ENCODE results near the gene HAPLN3.

HAPLN3 gene

DNA sequence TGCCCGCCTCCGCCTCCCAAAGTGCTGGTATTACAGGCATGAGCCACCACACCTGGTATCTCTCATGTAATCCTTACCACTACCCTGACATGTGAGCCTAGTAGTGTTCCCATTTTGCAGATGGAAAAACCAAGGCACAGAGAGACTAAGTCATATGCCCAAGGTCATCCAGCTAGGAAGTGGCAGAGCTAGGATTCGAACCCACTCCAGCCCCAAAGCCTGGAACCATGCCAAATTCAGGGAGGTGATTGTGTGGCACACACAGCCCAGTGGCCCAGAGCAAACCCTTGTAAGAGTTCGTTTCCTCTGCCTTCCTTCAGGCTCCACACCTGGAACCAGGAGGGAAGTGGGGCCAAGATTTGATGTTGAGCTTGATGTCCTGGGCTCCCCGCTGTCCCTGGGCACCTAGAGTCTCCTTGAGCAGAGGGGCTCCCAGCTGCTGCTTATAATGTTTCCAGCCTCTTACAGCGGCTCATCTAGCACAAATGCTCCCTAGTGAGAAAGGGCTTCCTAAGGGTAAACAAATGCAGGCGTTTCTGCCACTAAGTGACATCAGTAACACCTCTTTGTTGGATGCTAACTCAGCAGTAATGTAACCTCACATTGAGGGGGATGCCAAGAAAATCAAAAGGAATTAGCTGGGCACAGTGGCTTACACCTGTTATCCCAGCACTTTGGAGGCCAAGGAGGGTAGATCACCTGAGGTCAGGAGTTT is 3.6 kb downstream of the HAPLN3 start:
- no peak for DNase-seq

DNA sequence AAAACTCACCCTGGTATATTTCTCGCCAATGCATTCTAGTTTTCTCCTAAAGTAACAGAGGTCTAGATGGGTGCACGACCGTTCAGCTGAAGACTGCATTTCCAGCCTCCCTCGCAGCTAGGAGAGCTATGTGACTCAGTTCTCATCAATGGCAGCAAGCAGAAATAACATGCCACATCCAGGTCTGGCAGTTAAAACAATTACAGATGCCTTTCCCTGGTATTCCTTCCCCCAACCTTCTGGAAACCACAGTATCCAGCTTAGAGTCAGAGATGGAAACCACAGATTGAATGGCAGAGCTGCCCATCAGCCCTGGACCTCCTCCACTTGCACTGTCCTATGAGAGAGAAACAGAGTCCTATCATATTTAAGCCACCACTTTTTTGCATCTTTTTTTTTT is 4.8 kb downstream of the HAPLN3 start:
- no peak for DNase-seq

DNA sequence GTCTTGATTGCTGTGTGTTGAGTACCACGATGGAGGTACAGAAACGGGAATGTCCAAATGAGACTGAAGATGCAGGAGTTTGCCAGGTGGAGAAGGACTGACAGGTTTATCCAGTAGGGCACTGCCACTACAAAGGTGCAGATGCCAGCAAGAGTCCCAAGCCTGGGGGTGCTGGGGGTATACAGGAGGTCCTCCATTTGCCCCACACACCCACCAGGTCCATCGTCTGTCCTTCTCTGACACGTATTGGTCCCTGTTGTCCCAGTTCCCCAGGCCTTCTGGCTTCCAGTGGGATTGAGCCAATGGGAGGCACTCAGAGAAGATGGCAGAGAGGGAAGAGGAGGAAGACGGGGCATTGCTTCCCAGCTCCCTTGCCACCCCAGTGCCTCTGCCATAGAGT is 6.6 kb downstream of the HAPLN3 start:
- no peak for DNase-seq

DNA sequence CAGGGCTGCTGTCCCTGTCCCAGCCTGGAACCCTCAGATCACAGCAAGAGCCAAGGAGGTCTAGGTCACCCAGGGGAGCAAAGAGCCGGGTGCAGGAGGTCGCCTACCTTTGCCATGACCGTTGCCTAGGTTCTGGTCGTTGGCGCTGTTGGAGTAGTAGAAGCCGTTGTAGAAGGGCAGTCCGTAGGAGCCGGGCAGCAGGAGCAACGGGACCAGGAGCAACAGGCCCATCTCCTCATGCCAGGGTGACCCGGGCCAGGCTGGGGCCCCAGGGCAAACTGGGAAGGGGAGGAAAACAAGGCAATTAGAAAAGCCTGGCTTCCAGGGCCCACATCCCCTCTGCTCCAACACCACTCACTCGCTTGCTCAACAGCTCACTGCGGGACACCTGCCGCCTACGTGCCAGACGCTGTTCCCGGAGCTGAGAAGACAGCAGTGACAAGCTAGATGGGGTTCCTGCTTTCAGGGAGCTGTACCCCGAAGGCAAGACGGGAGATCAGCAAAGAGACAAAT is 8.2 kb downstream of the HAPLN3 start:
- DNase-seq, result no peak

DNA sequence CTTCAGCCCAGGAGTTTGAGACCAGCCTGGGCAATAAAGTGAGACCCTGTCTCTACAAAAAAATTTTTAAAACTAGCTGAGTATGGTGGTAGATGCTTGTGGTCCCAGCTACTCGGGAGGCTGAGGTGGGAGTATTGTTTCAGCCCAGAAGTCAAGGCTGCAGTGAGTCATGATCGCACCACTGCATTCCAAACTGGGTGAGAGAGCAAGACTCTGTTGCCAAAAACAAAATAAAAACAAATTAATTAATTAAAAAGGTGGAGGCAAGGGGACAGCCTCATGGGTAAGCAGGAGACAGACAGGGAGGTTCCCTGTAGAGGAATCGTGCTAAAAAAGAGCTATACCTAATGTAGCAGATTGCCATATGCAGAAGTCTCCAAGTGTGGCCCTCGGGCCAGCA is 12.6 kb downstream of the HAPLN3 start:
- no peak for DNase-seq

DNA sequence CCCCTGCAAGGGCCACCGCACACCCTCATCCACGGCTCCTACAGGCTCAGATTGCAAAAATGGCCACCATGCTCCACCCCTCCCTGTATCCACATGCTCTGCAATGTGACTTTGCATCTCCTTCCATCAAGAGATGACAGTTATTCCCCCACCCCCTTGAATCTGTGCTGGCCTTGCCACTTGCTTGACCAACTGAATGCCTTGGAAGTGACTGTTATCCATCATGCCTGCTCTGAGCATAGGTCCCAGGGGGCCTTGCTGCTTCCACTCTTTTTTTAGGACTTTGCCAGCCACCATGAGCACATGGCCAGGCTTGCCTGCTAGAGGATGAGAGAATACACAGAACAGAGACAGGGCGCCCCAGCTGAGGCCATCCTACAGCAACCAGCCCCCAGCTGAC is 13.6 kb downstream of the HAPLN3 start:
- DNase-seq, result no peak

DNA sequence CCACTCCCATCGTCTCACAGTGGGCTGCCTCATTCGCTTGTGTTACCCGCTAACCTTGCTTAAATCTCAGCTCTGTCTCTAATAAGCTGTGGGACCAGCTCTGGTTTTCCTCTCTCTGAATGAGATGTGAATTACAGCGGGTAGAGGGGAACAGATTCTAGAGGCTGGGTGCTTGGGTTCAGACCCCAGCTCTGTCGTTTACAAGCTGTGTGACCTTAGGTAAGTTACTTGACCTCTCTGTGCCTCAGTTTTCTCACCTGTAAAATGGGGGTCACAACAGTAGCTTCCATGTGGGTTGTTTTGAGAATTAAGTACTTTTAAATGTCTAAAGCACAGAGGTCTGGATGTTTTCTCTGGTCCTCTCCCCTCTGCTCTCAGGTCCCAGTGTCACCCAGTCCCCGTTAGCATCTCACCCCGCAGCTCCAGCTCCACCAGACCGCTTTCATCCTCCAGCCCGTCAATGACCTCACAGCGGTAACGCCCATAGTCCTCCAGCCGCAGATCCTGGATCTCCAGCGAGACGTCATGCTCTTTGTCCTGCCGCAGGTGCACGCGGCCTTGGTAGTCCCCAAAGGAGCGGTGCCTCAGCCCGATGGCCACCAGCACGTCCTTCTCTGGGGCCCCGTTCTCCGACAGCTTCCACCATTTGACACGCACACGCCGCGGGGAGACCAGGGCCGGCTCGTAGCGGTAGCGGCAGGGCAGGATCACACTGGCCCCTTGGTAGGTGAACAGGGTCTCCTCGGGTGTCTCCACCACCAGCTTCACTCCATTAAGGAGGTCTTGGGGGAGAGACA is 14.2 kb downstream of the HAPLN3 start:
- no peak for DNase-seq

DNA sequence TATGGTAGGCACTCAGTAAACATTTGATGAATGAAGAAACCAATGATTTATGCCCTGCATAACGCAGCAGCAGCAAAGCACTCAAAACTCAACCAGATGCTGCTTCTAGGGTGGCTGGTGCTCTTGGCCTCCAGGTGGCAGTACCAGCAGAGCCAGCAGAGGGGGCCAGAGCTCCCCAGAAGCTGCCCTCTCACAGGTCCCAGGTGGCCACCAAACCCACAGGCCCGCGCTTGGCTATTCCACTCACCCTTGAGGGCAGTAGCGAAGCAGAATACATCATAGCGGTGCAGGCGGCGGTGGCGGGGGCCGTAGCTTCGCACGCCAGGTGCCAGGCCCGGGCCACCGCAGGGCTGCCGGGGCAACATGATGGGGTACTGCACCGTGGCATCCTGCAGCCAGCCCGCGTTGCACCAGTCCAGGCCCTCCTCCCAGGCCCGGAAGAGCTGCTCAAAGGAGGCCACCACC is 16.6 kb downstream of the HAPLN3 start:
- DNase-seq, result no peak

DNA sequence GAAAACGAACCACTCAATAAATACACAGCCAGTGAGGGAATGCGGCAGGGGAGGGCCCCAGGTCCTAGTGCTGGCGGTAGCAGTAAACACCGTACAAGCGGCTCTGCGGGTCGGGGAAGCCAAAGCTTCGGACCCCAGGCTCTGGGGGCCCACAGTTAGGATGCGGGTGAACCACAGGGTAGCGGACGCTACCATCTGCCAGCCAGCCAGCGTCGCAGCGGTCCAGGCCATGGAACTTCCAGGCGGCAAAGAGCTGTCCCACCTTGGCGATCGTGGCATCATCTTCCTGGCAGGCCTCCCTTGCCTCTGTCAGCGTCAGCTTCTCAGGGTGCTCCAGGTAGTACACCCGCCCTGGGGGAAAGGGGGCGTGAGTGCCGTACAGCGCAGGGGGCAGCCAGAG is 17.4 kb downstream of the HAPLN3 start:
- no peak for DNase-seq

DNA sequence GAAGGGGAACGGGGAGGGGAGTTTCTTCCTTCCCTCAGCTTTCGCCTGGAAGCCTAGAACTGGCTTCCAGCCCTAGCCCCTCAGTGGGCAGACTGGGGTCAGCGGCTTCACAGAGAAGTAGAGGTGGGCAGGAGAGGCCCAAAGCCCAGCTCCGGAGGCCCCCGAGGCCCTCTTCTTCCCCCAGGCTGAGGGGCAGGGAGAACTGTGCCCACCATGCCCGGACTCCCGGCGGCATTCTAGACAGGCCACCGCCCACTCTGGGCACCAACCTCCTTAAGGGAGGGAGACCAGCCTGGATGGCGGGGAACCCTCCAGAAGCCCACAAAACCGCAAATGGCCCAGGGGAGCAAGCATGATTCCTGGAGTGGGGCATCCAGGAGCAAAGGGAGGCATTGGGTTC is 17.9 kb downstream of the HAPLN3 start:
- DNase-seq, result no peak

DNA sequence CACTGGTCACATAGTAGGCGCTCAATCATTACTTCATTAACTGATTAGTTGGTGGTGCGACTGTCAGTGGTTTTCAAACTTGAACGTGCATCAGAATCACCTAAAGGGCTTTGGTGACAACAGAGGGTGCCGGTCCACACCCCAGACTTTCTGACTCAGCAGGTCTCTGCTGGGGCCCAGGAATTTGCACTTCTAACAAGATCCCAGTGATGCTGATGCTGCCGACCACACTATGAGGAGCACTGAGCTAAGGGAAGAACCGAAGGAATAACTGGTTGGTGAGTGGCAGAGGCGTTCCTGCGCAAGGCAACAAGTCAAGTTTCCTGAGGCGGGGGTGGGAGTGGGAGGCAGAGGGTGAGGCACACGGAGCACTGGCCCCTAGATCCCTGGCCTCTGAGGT is 18.8 kb downstream of the HAPLN3 start:
- no peak for DNase-seq

DNA sequence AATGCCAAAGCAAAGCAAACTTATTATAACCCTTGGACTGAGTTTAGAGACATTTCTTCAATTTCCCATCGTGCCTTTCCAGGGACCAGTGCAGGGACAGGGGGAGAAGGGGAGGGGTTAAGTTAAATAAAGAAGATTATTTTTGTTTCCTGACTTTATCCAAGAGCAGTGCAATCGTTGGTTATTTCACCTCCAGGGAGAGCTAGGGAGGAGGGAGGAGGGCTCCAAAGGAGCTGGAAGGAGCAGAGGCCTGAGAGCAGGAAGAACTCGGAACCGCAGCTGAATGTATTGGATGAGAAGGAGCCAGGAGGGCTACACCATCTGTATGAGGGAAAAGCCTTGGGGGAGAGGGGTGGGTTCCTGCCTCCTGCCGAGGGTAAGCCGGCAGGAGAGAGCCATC is 20.7 kb downstream of the HAPLN3 start:
- no peak for DNase-seq

DNA sequence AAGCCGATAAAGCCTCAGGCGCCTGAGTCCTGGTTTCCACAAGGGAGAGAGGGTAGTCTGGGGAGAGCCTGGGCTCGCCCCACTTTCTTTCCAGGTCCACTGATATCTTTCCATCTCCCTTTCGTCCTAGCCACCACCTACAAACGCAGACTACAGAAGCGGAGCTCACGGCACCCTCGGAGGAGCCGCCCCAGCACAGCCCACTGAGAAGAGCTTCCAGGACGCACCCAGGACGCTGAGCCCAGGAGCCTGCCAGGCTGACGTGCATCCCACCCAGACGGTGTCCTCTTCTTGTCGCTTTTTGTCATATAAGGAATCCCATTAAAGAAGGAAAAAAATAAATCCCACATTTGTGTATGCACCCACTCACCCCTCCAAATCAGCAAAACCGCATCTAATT is 21.1 kb downstream of the HAPLN3 start:
- DNase-seq, result no peak

DNA sequence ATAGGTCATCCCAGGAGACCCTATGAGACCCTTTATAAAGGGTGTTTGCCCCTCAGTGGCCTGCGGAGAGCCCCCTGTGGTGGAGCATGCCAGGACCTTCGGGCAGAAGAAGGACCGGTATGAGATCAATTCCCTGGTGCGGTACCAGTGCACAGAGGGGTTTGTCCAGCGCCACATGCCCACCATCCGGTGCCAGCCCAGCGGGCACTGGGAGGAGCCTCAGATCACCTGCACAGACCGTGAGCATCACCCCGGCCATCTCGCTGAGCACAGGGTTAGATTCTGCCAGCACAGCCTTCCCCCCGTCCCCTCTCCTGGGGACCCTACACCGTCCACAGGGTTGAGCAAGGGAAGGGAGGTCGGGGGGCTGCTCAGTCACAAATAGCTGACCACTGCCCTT is 21.6 kb downstream of the HAPLN3 start:
- no peak for DNase-seq

DNA sequence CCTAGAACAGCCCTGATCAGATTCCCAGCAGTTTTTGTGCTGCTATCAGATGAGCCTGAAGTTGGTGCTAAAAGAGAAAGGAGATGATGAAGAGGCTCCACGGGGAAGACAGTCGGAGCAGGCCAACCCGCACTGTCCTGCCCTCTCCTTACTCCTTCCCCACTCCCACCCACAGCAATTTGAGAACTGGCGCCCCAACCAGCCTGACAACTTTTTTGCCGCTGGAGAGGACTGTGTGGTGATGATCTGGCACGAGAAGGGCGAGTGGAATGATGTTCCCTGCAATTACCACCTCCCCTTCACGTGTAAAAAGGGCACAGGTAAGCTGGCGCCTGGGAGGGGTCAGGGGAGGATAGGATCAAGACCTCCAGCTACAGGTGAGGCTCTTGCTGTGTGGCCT is 22.6 kb downstream of the HAPLN3 start:
- no peak for DNase-seq

DNA sequence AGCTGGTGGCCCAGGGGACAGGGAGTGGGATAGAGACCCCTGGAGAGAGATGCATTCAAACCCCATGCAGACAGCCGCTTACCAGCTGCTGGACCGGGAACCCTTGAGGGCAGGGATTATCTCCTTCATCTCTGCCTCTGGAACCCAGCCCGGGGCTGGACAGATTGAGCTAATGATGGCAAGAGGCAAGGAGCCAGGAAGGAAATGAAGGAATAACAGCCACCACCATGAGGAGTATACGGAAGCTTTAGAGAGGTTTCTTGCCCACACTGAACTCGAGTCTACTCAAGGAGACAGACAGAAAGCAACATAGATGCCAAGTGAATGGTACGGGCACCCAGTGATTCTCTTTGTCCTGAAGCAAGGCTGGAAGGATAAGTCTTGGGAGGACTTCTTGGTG is 23.2 kb downstream of the HAPLN3 start:
- no peak for DNase-seq

DNA sequence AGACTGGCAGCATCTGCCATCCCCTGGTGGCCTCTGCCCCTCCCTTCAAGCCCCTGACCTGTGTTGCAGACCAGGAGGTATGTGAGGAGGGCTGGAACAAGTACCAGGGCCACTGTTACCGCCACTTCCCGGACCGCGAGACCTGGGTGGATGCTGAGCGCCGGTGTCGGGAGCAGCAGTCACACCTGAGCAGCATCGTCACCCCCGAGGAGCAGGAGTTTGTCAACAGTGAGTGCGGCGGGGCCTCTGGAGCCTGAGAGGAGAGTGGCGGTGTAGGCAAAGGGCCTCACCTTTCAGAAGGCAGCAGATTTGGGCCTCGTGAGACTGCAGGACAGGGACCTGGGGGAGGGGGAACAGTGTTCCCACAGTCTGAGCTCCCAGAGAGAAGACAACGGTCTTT is 24.0 kb downstream of the HAPLN3 start:
- no peak for DNase-seq

DNA sequence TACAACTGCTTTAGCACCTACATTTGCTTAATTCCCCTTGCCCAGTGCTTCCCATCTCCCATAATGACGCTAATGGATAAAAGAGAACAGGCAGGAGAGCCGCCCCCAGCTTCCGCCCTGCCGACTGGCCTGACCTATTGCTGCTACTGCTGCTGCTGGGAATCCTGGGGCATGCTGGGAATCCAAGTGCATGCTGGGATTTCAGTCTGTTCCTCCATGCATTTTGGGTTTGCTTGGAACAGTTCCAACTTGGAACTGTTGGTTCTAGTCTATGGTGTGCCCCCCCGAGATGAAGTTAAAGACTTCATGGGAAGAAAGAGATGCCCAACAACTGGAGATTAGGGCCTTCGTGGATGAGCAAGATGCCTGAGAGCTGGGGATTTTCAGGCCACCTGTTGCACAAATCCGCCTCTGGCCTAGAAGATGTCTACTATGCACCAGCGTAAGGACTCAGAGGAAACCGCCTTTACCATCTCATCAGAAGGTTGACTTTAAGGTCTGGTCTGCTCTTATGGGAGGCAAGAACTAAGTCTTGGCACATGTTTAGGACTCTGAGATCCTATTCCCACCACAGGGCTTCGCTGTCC is 29.0 kb downstream of the HAPLN3 start:
- no peak for DNase-seq

DNA sequence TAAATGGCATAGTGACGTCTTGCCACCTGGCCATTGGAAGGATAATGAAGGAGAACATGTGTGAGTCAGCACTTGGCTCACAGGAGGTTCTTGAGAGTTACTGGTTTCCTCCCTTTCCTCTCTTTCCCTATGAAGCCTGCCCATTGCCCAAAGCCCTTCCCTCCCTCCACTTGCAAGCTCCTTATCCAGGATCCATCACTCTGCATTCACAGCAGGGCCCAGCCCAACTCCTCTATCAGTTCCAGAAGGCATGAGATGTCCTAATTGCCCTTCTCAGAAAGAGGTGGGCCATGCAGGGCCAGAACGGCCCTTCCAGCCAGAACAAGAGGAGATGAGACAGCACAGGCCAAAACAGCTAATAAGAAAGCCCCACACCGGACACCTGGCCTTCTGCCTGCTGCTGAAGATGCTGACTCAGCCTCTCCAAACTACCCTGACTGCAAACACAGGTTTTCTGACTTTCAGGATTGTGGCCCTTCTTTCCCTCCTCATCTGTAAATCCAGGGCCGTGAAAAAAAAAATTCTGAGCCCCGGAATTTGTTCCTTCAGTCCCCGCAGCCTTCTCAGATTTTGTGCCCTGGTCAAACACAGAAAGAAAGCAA is 29.7 kb downstream of the HAPLN3 start:
- no peak for DNase-seq

DNA sequence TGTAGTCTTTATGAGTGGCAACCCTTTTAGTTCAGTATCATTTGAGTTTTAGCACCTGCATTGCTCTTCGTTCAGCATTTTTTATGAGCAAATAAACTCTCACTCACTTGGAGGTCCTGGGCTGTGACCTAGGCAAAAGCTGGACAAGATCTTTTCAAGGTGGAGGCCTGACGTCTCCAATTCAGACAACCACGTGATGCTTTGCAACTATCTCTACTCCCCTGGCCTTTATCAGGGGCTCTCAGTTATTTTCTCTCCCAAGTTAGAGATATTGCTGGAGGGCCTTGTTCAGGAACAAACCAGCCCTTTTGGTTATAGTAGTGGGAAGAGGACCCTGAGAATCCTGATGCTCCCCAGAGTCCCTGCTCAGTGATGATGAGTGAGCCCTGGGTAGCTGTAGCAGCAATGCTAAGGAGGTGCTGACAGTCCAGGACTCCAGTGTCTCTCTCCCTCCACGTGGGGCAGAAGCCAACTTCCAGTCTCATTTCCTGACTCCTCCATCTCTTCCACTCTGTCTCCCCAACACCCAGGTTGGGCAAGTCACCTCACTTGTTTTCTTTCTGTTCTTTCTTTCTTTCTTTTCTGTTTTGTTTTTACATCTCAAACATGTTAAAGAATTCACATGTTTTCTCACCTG is 30.4 kb downstream of the HAPLN3 start:
- no peak for DNase-seq

DNA sequence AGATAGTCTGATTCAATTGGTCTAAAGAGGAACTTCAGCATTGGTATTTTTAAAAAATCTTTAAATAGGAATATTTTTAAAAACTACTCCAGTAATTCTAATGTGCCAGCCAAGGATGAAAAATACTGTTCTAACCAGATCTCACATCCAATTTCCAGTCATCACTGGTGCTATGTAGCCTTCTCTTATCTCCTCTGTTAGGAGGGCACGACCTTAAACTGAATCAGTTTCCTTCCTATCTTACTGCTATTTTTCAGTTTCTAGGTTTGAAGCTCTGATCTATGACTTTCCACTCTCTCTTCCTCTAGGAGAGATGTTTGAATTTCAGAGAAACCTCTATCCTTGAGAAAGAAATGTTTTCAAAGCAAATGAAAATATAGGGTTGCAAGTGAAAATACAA is 31.9 kb downstream of the HAPLN3 start:
- DNase-seq, result no peak

DNA sequence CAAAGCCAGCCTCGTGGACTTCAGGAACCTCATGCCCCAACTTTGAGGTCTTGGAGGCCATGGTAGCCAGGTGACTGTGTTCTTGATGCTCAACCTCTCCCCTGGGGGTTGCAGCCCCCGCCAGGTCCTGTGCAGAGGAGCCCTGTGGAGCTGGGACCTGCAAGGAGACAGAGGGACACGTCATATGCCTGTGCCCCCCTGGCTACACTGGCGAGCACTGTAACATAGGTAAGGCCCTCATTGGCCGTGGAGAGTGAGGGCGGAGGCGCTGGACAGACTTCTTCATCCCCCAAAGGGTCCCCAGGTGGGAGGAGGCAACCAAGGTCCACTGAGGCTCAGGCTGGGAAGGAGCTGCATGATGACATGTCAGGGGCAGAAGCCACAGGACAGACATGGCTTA is 35.1 kb downstream of the HAPLN3 start:
- DNase-seq, result no peak

DNA sequence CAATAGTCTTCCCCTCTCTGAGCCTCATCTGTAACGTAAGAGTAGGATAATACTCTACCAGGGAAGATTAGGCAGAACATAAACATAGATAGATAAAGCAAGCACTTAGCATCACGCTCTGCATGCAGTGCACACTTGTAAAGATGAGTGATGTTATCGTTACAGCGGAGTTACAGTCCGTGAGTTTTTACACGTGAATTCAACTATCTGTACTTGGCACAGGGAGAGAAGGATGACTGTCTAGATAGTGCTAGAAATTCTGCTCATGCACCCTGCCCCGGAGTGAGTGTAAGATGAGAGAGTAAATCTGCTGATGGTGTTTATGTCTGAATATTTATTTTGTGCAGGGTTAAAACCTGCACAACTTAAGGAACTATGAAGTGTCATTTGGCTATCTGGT is 35.8 kb downstream of the HAPLN3 start:
- DNase-seq, result no peak

Data from NCI-H1417 treated with DMSO at 0.1 percent for 48 hours (cell line).